Fibroblast of lung (primary cell): Measurements from ENCODE around the gene ITSN1.

Experiments
- EZH2 ChIP-seq: IDR thresholded peaks from 2 replicates; pipeline ENCODE4 v1.5.1; 2012; ENCODE audit warnings: low read length, control low read depth, mild to moderate bottlenecking; ENCODE audit errors: missing control alignments
- TF ChIP-seq, protein P1 (sequence below), 2 donors: IDR thresholded peaks in 1 of 2; conservative IDR thresholded peaks in 1 of 2; 1 replicate in 1 of 2; 2 replicates in 1 of 2; pipeline ENCODE4 v1.5.1; 2011 to 2012; ENCODE audit warnings: low read length in 2 of 2, control low read depth in 1 of 2, inconsistent platforms in 1 of 2, low read depth in 1 of 2, mild to moderate bottlenecking in 1 of 2

DNA sequence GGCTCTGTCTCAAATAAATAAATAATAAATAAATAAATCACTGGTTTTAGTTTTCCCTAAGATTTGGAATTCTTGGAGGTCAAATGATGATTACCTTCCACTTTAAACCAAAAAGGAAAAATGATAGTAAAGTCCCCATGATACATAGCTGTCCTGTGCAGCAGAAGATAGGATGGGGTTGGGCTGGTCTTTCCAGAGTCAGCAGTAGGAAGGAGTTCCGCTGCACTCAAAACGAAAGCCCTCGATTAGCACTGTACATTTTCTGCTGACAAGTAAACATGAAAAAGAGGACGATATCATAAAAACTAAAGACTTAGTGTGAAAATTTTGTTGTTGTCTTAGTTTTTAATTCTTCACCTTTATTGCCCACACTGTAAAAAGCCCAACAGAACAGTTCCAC, 193.6 kb downstream of the ITSN1 start:
- TF ChIP-seq, protein P1, sequence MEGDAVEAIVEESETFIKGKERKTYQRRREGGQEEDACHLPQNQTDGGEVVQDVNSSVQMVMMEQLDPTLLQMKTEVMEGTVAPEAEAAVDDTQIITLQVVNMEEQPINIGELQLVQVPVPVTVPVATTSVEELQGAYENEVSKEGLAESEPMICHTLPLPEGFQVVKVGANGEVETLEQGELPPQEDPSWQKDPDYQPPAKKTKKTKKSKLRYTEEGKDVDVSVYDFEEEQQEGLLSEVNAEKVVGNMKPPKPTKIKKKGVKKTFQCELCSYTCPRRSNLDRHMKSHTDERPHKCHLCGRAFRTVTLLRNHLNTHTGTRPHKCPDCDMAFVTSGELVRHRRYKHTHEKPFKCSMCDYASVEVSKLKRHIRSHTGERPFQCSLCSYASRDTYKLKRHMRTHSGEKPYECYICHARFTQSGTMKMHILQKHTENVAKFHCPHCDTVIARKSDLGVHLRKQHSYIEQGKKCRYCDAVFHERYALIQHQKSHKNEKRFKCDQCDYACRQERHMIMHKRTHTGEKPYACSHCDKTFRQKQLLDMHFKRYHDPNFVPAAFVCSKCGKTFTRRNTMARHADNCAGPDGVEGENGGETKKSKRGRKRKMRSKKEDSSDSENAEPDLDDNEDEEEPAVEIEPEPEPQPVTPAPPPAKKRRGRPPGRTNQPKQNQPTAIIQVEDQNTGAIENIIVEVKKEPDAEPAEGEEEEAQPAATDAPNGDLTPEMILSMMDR (conservative IDR thresholded peaks at IDR 0.05 in 1 of 2, IDR thresholded peaks at IDR 0.05 in 1 of 2; ENCODE audit: low read depth in 1 of 2, low read length in 2 of 2) = no peak
- TF ChIP-seq EZH2 = no peak
